Breast epithelium (tissue), 4 donors: ENCODE data around the gene CD72. TPM values are rescaled to one million over a fixed set of nuclear protein-coding genes. Genes with fewer than 3 reads are reported as not detected.

ENCODE experiments used
- DNase-seq, 2 donors: peaks; one replicate each; pipeline ENCODE4 v3.0.0-alpha.2; 2019; ENCODE audit warnings: low spot score in 2 of 2
- H3K27ac ChIP-seq, 2 donors: fragments of 200-600 bp; sonication (generic) in 1 of 2; one replicate each; pipeline ENCODE4 v1.5.1; 2016 to 2019; ENCODE audit warnings: mild to moderate bottlenecking in 1 of 2
- H3K27me3 ChIP-seq, 2 donors: fragments of 200-600 bp; sonication (generic) in 1 of 2; one replicate each; pipeline versions ENCODE4 v1.5.1 to v1.6.0; 2017 to 2019; ENCODE audit warnings: control low read depth in 1 of 2, mild to moderate bottlenecking in 1 of 2
- H3K36me3 ChIP-seq: fragments of 200-600 bp; one replicate; pipeline ENCODE4 v1.5.1; 2019
- H3K4me1 ChIP-seq, 2 donors: fragments of 200-600 bp; sonication (generic); one replicate each; pipeline ENCODE4 v1.5.1; 2016 to 2019; ENCODE audit warnings: control low read depth in 1 of 2
- H3K4me3 ChIP-seq, 3 donors: fragments of 200-600 bp; sonication (generic); 1 replicate in 2 of 3; 2 replicates in 1 of 3; pipeline ENCODE4 v1.5.1; 2016 to 2019; ENCODE audit warnings: mild to moderate bottlenecking in 3 of 3, moderate library complexity in 2 of 3
- H3K9me3 ChIP-seq, 2 donors: fragments of 200-600 bp; sonication (generic) in 1 of 2; one replicate each; pipeline ENCODE4 v1.5.1; 2016 to 2019; ENCODE audit warnings: control low read depth in 1 of 2
- POLR2A ChIP-seq: fragments of 450-650 bp; IDR thresholded peaks from one replicate; pipeline ENCODE4 v1.6.1; 2016; ENCODE audit warnings: antibody characterized with exemption, mild to moderate bottlenecking, moderate library complexity
- POLR2AphosphoS5 ChIP-seq, 3 donors: sonication (generic); formaldehyde crosslinking; IDR thresholded peaks; one replicate each; pipeline ENCODE4 v1.6.1; 2017; ENCODE audit warnings: antibody characterized with exemption in 3 of 3
- intact Hi-C: fragments of 100-400 bp; cut with DNase I; formaldehyde crosslinking; loops from one replicate; pipeline ENCODE4 v1.15.1; 2023; ENCODE audit warnings: low total_unique reads
- total RNA-seq, 3 donors: library from RNA; depleted of rRNA; stranded (reverse); fragments of >200 nt; gene quantifications; one replicate each; pipeline ENCODE4 v1.1.0, GENCODE V29; 2016
- TF ChIP-seq, protein P1 (sequence below), 3 donors: fragments of 450-650 bp; IDR thresholded peaks; one replicate each; pipeline ENCODE4 v1.5.1; 2016 to 2017; ENCODE audit warnings: antibody characterized with exemption in 3 of 3, mild to moderate bottlenecking in 3 of 3, moderate library complexity in 3 of 3

Gene CD72
- total RNA-seq, 3 donors from 2014 or later = 3.6 to 6.4 (median 5.1) TPM

DNA sequence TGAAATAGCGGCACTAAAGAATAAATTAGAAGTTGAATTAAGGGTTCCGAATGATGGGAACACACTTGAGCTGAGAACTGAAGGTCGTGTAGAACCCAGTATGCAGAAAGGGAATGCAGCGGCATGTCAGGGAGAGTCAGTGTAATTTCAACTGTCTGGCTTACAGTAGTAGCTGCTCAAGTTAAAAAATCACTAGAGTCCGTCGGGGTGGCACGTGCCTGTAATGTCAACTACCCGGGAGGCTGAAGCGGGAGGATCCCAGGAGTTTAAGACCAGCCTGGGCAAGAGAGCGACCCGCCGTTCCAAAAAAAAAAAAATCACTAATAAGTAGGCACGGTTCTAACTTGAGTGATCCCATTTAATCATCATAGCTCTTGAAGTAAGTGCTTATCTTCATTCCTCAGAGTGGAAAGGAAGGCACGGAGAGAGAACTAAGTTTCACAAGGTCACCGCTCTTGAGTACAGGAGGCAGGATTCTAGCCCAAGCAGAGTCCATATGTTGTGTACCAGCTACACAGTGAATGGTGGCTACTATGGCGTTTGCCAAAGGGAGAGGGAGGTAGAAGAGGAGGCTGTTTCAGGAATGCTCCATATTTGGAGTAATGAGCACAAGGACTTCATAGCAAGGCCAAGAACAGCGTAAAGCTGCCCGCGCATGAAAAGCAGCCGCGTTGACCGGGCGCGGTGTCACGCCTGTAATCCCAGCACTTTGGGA lies 38.8 kb upstream of the CD72 start:
- peak in 1 of 2 donors; percentile 53 for DNase-seq
- Histone ChIP-seq H3K36me3 (no peaks in the 10 kb centered on the region), H3K4me1 (no peaks in the 10 kb centered on the region), H3K4me3 (peak overlapping the region; percentile 89 to 96 (median 92)), H3K9me3 (no peaks in the 10 kb centered on the region), H3K27me3 (no peaks in the 10 kb centered on the region), H3K27ac (peak overlapping the region; percentile 98)
- intact Hi-C loops = loop anchor here (5.0 kb wide), 1 partner anchor 175 kb away; no protein-coding TSS in a partner anchor
- TF ChIP-seq POLR2AphosphoS5 (IDR thresholded peaks at IDR 0.05) = no peak
- TF ChIP-seq, protein P1, sequence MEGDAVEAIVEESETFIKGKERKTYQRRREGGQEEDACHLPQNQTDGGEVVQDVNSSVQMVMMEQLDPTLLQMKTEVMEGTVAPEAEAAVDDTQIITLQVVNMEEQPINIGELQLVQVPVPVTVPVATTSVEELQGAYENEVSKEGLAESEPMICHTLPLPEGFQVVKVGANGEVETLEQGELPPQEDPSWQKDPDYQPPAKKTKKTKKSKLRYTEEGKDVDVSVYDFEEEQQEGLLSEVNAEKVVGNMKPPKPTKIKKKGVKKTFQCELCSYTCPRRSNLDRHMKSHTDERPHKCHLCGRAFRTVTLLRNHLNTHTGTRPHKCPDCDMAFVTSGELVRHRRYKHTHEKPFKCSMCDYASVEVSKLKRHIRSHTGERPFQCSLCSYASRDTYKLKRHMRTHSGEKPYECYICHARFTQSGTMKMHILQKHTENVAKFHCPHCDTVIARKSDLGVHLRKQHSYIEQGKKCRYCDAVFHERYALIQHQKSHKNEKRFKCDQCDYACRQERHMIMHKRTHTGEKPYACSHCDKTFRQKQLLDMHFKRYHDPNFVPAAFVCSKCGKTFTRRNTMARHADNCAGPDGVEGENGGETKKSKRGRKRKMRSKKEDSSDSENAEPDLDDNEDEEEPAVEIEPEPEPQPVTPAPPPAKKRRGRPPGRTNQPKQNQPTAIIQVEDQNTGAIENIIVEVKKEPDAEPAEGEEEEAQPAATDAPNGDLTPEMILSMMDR (IDR thresholded peaks at IDR 0.05) = no peak
- no peak for TF ChIP-seq POLR2A

DNA sequence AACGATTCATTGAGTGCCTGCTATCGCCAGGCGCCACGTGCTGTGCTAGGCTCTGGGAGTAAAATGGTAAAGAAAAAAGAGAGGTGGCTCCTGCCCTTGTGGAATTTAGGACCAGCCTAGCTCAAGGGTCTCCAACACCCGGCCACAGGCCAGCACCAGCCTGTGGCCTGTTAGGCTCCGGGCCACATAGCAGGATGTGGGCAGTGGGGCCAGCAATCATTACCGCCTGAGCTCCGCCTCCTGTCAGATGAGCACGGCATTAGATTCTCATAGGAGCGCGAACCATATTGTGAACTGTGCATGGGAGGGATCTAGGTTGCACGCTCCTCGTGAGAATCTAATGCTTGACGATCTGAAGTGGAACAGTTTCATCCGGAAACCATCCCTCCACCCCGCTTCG lies 38.1 kb upstream of the CD72 start:
- Histone ChIP-seq H3K27me3 (no peaks in the 10 kb centered on the region), H3K27ac (peak overlapping the region in 1 of 2 donors; percentile 98), H3K4me1 (no peaks in the 10 kb centered on the region), H3K9me3 (no peaks in the 10 kb centered on the region), H3K36me3 (no peaks in the 10 kb centered on the region), H3K4me3 (no peak overlapping the region)
- intact Hi-C loops = loop anchor here (5.0 kb wide), 1 partner anchor 176 kb away; no protein-coding TSS in a partner anchor
- no peak for DNase-seq
- TF ChIP-seq, protein P1 (IDR thresholded peaks at IDR 0.05) = no peak
- TF ChIP-seq POLR2A (no peak), POLR2AphosphoS5 (IDR thresholded peaks at IDR 0.05) (no peak)

DNA sequence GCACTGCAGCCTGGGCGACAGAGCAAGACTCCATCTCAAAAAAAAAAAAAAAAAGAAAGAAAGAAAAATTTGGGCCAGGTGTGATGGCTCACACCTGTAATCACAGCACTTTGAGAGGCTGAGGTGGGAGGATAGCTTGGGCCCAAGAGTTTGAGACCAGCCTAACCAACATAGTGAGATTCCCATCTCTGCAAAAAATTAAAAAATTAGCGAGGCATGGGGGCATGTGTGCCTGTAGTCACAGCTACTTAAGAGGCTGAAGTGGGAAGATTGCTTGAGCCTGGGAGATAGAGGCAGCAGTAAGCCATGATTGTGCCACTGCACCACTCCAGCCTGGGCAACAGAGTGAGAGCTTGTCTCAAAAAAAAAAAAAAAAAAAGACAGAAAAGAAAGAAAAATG lies 35.4 kb upstream of the CD72 start:
- Histone ChIP-seq H3K4me1 (no peaks in the 10 kb centered on the region), H3K4me3 (no peak overlapping the region), H3K36me3 (no peaks in the 10 kb centered on the region), H3K27me3 (no peaks in the 10 kb centered on the region), H3K9me3 (no peaks in the 10 kb centered on the region), H3K27ac (no peak overlapping the region)
- DNase-seq = no peak
- intact Hi-C loops = loop anchor here (5.0 kb wide), 1 partner anchor 46 kb away; the partner anchor contains the start of gene TESK1
- TF ChIP-seq, protein P1 (IDR thresholded peaks at IDR 0.05) = no peak
- no peak for TF ChIP-seq POLR2AphosphoS5 (IDR thresholded peaks at IDR 0.05)
- no peak for TF ChIP-seq POLR2A

DNA sequence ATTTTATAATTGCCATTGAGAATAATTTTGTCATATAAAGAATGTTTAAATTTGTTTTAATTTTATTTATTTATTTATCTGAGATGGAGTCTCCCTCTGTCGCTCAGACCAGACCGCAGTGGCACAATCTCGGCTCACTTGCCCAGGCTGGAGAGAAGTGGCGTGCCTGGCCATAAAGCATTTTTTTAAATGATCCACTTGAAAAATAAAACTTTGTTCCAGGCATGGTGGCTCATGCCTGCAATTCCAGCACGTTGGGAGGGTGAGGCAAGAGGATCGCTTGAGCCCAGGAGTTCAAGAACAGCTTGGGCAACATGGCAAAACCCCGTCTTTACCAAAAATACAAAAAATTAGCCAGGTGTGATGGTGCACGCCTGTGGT lies 34.6 kb upstream of the CD72 start:
- Histone ChIP-seq H3K27ac (no peak overlapping the region), H3K36me3 (no peaks in the 10 kb centered on the region), H3K4me3 (no peak overlapping the region), H3K9me3 (no peaks in the 10 kb centered on the region), H3K27me3 (no peaks in the 10 kb centered on the region), H3K4me1 (no peaks in the 10 kb centered on the region)
- TF ChIP-seq, protein P1 (IDR thresholded peaks at IDR 0.05) = no peak
- intact Hi-C loops = loop anchor here (5.0 kb wide), 1 partner anchor 46 kb away; the partner anchor contains the start of gene TESK1
- DNase-seq = no peak
